HCT116 (cell line): Measurements from ENCODE around the gene UBTF. TPM values are rescaled to one million over a fixed set of nuclear protein-coding genes. Genes with fewer than 3 reads are reported as not detected.
A peak's percentile ranks its signal among the peaks of the same experiment; 100 is the strongest.

Experiments used
- ATAC-seq: fragments of 200-7000 bp; cut with Tn5 transposase; 2 replicates; pipeline ENCODE4 v1.9.1; 2020; ENCODE audit warnings: mild to moderate bottlenecking, moderate library complexity
- BruUV-seq: library from RNA; stranded (reverse); fragments of 400-500 nt; replicated peaks from 2 replicates; lab custom pipeline; 2021; lab: Mats Ljungman, UMichigan
- CTCF ChIA-PET: fragments of 300-600 bp; sonication (Branson Sonifier 250); formaldehyde crosslinking; loops from one replicate; lab custom pipeline; 2021; ENCODE audit warnings: antibody characterized with exemption; lab: Charles Lee
- POLR2A ChIA-PET: fragments of 300-600, 350-600 bp; sonication (Branson Sonifier 250); formaldehyde crosslinking; loops from one replicate; lab custom pipeline; 2021; ENCODE audit warnings: antibody characterized with exemption; lab: Charles Lee
- RAD21 ChIA-PET, 2 experiments: fragments of 300-600 bp; sonication (Branson Sonifier 250); formaldehyde crosslinking; loops; one replicate each; lab custom pipeline; 2023; ENCODE audit warnings: low total read pairs in 2 of 2; ENCODE audit not compliant: uncharacterized antibody in 2 of 2, unreplicated experiment in 2 of 2, low non-redundant PET in 1 of 2; lab: Charles Lee
- DNase-seq: peaks from one replicate; pipeline ENCODE4 v3.0.0-alpha.2; 2010; ENCODE audit warnings: low read depth, low spot score
- H2AFZ ChIP-seq: fragments of 200-600 bp; shearing (Covaris generic), sonication (generic); 2 replicates; pipeline ENCODE4 v1.6.1; 2017; ENCODE audit warnings: low read depth, mixed run types, mixed read lengths, antibody characterized with exemption, low read length; ENCODE audit not compliant: poor library complexity, severe bottlenecking
- H3K27ac ChIP-seq: 2 replicates; pipeline ENCODE4 v1.5.1; 2012; ENCODE audit warnings: low read depth, low read length
- H3K27me3 ChIP-seq: fragments of 200-600 bp; sonication (generic); 2 replicates; pipeline ENCODE4 v1.6.1; 2016; ENCODE audit warnings: mixed run types, low read length, mixed read lengths; ENCODE audit not compliant: insufficient read depth
- H3K36me3 ChIP-seq, 2 experiments: fragments of 200-500 bp in 1 of 2; fragments of 200-600 bp in 1 of 2; sonication (Bioruptor generic) in 1 of 2; sonication (generic) in 1 of 2; 2 replicates each; pipeline versions ENCODE4 v1.5.1 to v1.6.1; 2014 to 2016; ENCODE audit warnings: low read length in 2 of 2, inconsistent platforms in 1 of 2, mixed read lengths in 1 of 2, mixed run types in 1 of 2; ENCODE audit not compliant: insufficient read depth in 2 of 2, control insufficient read depth in 1 of 2
- H3K4me1 ChIP-seq, 2 experiments: fragments of 200-600 bp in 1 of 2; sonication (generic) in 1 of 2; 2 replicates each; pipeline versions ENCODE4 v1.5.1 to v1.6.1; 2012 to 2017; ENCODE audit warnings: low read length in 2 of 2, inconsistent platforms in 1 of 2, mild to moderate bottlenecking in 1 of 2, mixed read lengths in 1 of 2, mixed run types in 1 of 2, moderate library complexity in 1 of 2; ENCODE audit not compliant: insufficient read depth in 2 of 2, control insufficient read depth in 1 of 2
- H3K4me2 ChIP-seq: fragments of 200-600 bp; sonication (generic); 2 replicates; pipeline ENCODE4 v1.6.1; 2017; ENCODE audit warnings: mixed run types, low read length, mixed read lengths
- H3K4me3 ChIP-seq, 2 experiments: fragments of 200-600 bp in 1 of 2; sonication (generic) in 1 of 2; replicated peaks in 1 of 2; 2 replicates each; pipeline ENCODE4 v1.5.1; 2011 to 2016; ENCODE audit warnings: low read length in 2 of 2, control low read depth in 1 of 2, low read depth in 1 of 2, mild to moderate bottlenecking in 1 of 2, mixed read lengths in 1 of 2, mixed run types in 1 of 2
- H3K79me2 ChIP-seq: fragments of 200-600 bp; sonication (generic); 2 replicates; pipeline ENCODE4 v1.6.1; 2017; ENCODE audit warnings: mild to moderate bottlenecking, mixed run types, low read length, moderate library complexity, mixed read lengths; ENCODE audit not compliant: insufficient read depth
- H3K9ac ChIP-seq: fragments of 200-600 bp; sonication (generic); 2 replicates; pipeline ENCODE4 v1.6.1; 2016; ENCODE audit warnings: low read length, mixed read lengths
- H3K9me2 ChIP-seq: fragments of 200-600 bp; sonication (generic), shearing (Covaris generic); 2 replicates; pipeline ENCODE4 v1.6.1; 2017; ENCODE audit warnings: mixed run types, mild to moderate bottlenecking, moderate library complexity; ENCODE audit not compliant: insufficient read depth
- H3K9me3 ChIP-seq, 2 experiments: fragments of 200-500 bp in 1 of 2; fragments of 200-600 bp in 1 of 2; sonication (Bioruptor generic) in 1 of 2; sonication (generic) in 1 of 2; 2 replicates each; pipeline ENCODE4 v1.6.1; 2014 to 2017; ENCODE audit warnings: low read length in 2 of 2, mixed read lengths in 2 of 2, inconsistent platforms in 1 of 2, low read depth in 1 of 2, mild to moderate bottlenecking in 1 of 2, mixed run types in 1 of 2, moderate library complexity in 1 of 2; ENCODE audit not compliant: control insufficient read depth in 1 of 2, insufficient read depth in 1 of 2
- H4K20me1 ChIP-seq: fragments of 200-600 bp; sonication (generic), shearing (Covaris generic); 2 replicates; pipeline ENCODE4 v1.6.1; 2017; ENCODE audit warnings: mixed run types, mild to moderate bottlenecking, moderate library complexity; ENCODE audit not compliant: insufficient read depth
- ATF3 ChIP-seq: IDR thresholded peaks from 2 replicates; pipeline ENCODE4 v1.6.1; 2012
- CBX3 ChIP-seq: IDR thresholded peaks from 2 replicates; pipeline ENCODE4 v1.6.1; 2012; ENCODE audit warnings: low read depth
- ELF1 ChIP-seq: IDR thresholded peaks from 2 replicates; pipeline ENCODE4 v1.6.1; 2012; ENCODE audit warnings: low read depth, borderline replicate concordance
- EZH2phosphoT487 ChIP-seq: fragments of 200-600 bp; IDR thresholded peaks from 2 replicates; pipeline ENCODE4 v1.6.1; 2018; ENCODE audit warnings: antibody characterized with exemption, borderline replicate concordance
- JUND ChIP-seq: IDR thresholded peaks from 2 replicates; pipeline ENCODE4 v1.6.1; 2012
- POLR2AphosphoS5 ChIP-seq: IDR thresholded peaks from 2 replicates; pipeline ENCODE4 v1.6.1; 2011; ENCODE audit warnings: mild to moderate bottlenecking, low read depth, low read length, moderate library complexity
- RAD21 ChIP-seq: IDR thresholded peaks from 2 replicates; pipeline ENCODE4 v1.6.1; 2012; ENCODE audit warnings: low read depth, mild to moderate bottlenecking
- REST ChIP-seq: IDR thresholded peaks from 2 replicates; pipeline ENCODE4 v1.6.1; 2012; ENCODE audit warnings: low read depth
- SIN3A ChIP-seq: IDR thresholded peaks from 2 replicates; pipeline ENCODE4 v1.6.1; 2012; ENCODE audit warnings: low read depth
- YY1 ChIP-seq: IDR thresholded peaks from 2 replicates; pipeline ENCODE4 v1.6.1; 2011; ENCODE audit warnings: low read length, low read depth, moderate library complexity, mild to moderate bottlenecking; ENCODE audit not compliant: insufficient replicate concordance; ENCODE audit errors: extremely low read depth
- ZFX ChIP-seq: fragments of 450-650 bp; IDR thresholded peaks from 2 replicates; pipeline ENCODE4 v1.6.1; 2017
- intact Hi-C: fragments of 100-400 bp; cut with micrococcal nuclease; formaldehyde crosslinking; loops from 2 replicates; pipeline ENCODE4 v1.10.0; 2022
- total RNA-seq: library from RNA; stranded (reverse); gene quantifications from one replicate; pipeline ENCODE4 v1.2.1, GENCODE V29; 2021; ENCODE audit not compliant: unreplicated experiment
- TF ChIP-seq, protein P1 (sequence below): IDR thresholded peaks from 2 replicates; pipeline ENCODE4 v1.6.1; 2012

UBTF gene
- total RNA-seq, 1 experiment from 2014 or later: 84.3 TPM

DNA sequence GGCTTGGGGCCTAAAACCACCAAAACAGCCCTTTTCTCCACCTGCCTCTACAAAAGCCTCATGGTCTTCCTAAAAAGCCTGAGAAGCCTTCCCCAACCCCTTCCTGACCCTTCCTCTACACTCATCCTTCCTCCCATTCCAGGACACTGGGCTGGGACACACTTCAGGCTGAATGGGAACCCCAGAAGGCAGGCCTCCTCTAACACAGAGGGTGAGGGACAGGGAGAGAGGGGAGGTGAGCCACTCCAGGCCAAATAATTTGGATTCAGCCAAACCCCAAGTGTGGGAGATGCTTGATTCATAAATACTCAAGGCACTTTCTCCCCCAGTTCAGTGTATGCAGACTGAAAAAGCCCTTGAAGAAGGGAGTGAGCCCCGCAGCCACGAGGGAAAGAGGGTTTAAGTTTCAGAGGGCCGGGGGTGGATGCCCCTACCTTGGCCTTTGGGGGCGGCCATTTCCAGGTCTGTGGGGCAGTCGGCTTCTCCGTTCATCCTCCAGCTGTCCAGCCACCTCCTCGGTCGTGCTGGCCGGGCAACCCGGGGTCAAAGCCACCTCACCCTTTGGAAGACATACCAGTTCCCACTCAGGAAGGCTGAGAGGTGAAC, 1.6 kb downstream of the UBTF start:
- RAD21 ChIA-PET: interaction anchor here in 1 of 2 experiments (1.1 kb wide), 1 partner anchor 20 kb away, joined by 3 read pairs; no protein-coding TSS in a partner anchor
- Histone ChIP-seq H3K27me3 (no peaks in the 10 kb centered on the region), H3K36me3 (peaks cover 21 to 30% of the 10 kb centered on the region in 2 experiments; a peak in 3 of 4 replicates), H3K27ac (peak overlapping the region; percentile 85), H3K4me2 (peak overlapping the region; percentile 90), H3K4me3 (peak overlapping the region; percentile 71 to 73), H3K9me2 (no peaks in the 10 kb centered on the region), H3K79me2 (peaks cover 37% of the 10 kb centered on the region), H3K9ac (peak overlapping the region; percentile 84), H3K4me1 (peaks cover 14 to 30% of the 10 kb centered on the region in 2 experiments), H4K20me1 (no peaks in the 10 kb centered on the region), H2AFZ (no peak overlapping the region), H3K9me3 (no peaks in the 10 kb centered on the region)
- CTCF ChIA-PET: interaction anchor here (0.6 to 2.5 kb wide), 10 partner anchors 8 to 781 kb away, joined by 3 to 17 read pairs (median 4); partner anchors contain the start of gene SLC25A39
- intact Hi-C loops: loop anchor here (2.0 to 10.0 kb wide), 2 partner anchors 109 to 307 kb away; no protein-coding TSS in a partner anchor
- BruUV-seq: TSS peak; percentile 48
- no peak; the same call in 1 of the 2 replicates for ATAC-seq
- DNase-seq: no peak
- TF ChIP-seq YY1 (no peak), ZFX (0 out of 2 replicates have a peak, but pooled peaks have one; percentile 20)
- POLR2A ChIA-PET: interaction anchor here (0.6 to 1.0 kb wide), 3 partner anchors 13 to 20 kb away, joined by 3 read pairs; partner anchors contain the start of gene ATXN7L3

- RAD21 ChIA-PET: no interaction called here
- H3K79me2 ChIP-seq: peaks cover 37% of the 10 kb centered on the region
- H3K27ac ChIP-seq: no peak overlapping the region
- H3K4me1 ChIP-seq: peaks cover 6 to 20% of the 10 kb centered on the region in 2 experiments; a peak in 2 of 4 replicates
- H2AFZ ChIP-seq: no peak overlapping the region
- POLR2A ChIA-PET: no interaction called here
- no peaks in the 10 kb centered on the region for H3K9me2 ChIP-seq
- TF ChIP-seq, protein P1, sequence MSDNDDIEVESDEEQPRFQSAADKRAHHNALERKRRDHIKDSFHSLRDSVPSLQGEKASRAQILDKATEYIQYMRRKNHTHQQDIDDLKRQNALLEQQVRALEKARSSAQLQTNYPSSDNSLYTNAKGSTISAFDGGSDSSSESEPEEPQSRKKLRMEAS: no peak
- TF ChIP-seq ZFX: no peak
- TF ChIP-seq POLR2AphosphoS5: no peak
- no peak for TF ChIP-seq JUND
- TF ChIP-seq RAD21: no peak
- no peak for TF ChIP-seq ELF1
- TF ChIP-seq SIN3A: no peak
- TF ChIP-seq EZH2phosphoT487: no peak
- no peak for TF ChIP-seq CBX3
- no peak for TF ChIP-seq ATF3
- no peak for TF ChIP-seq REST
- no peaks in the 10 kb centered on the region for H4K20me1 ChIP-seq
- no peaks in the 10 kb centered on the region for H3K9me3 ChIP-seq
- H3K9ac ChIP-seq: peak overlapping the region; percentile 84; the same call in 1 of the 2 replicates
- H3K4me3 ChIP-seq: no peak overlapping the region; a peak in 1 of 4 replicates
- H3K27me3 ChIP-seq: no peaks in the 10 kb centered on the region
- CTCF ChIA-PET: interaction anchor here (1.5 to 2.5 kb wide), 2 partner anchors 14 to 114 kb away, joined by 6 to 17 read pairs; no protein-coding TSS in a partner anchor
- no peak for ATAC-seq
- peaks cover 21 to 34% of the 10 kb centered on the region in 2 experiments; a peak in 3 of 4 replicates for H3K36me3 ChIP-seq
- intact Hi-C loops: loop anchor here (10.0 kb wide), 1 partner anchor 308 kb away; no protein-coding TSS in a partner anchor
- no TSS peak for BruUV-seq
- DNase-seq: no peak
- peak overlapping the region; percentile 90 for H3K4me2 ChIP-seq
Measured at GRCh38 chr17:44216694-44217093, 2.8 kb downstream of the UBTF start.
